Endothelial cell of hepatic sinusoid (primary cell): Measurements from ENCODE around the gene NFATC1.

Experiments used
- in situ Hi-C: cut with HindIII; loops from 2 replicates; pipeline ENCODE4 v1.10.0; 2017; ENCODE audit warnings: low sequenced_read_pairs

The NFATC1 gene

GRCh38 chr18:79452190-79452990 lies 56.7 kb downstream of the NFATC1 start:
- in situ Hi-C loops: no loop called here

- in situ Hi-C loops: no loop called here
Measured at GRCh38 chr18:79452991-79453645, 57.4 kb downstream of the NFATC1 start.

- in situ Hi-C loops: no loop called here
Measured at GRCh38 chr18:79453816-79454735, 58.3 kb downstream of the NFATC1 start.

GRCh38 chr18:79455261-79455660 lies 59.5 kb downstream of the NFATC1 start:
- in situ Hi-C loops: no loop called here

DNA sequence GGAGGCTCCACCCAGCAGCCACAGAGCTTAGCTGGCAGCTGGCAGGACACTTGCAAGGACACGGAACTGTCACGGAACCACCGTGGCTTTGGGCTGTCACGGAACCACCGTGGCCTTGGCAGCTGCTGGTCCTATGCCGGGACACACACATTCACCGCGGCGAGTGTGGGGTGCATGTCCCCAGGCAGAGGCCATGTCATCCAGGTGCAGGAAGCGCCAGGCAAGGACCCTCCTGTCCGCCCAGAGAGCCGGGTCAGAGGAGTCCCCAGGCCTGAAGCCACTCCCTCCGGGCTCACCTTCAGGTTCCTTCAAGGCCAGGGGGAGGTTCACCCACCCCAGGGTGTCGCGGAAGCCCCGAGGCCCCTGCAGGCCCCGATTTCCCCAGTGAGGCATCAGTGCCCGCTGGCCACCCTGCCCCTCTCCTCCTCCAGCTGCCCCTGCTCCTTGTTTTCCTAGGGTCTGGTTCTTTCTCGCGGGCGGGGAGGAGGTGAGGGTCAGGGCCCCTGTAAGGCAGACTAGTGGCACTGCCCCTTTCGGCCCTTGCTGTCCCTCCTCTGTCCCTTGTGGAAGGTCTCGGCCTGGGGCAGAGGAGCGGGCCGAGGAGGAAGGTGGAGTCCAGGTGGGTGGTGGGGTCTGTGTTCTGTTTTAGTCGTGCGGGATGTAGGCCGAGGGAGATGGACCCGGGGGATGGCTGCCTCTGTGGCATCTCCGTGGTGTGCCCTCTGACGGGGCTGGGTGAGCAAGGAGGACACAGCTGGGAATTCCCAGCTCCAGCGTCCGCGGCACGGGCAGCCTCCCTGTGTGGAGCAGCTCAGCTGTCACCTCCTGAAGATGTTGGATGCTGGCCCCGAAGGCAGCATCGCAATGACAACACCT lies 60.6 kb downstream of the NFATC1 start:
- in situ Hi-C loops: no loop called here

GRCh38 chr18:79457239-79457638 lies 61.5 kb downstream of the NFATC1 start:
- in situ Hi-C loops: no loop called here

DNA sequence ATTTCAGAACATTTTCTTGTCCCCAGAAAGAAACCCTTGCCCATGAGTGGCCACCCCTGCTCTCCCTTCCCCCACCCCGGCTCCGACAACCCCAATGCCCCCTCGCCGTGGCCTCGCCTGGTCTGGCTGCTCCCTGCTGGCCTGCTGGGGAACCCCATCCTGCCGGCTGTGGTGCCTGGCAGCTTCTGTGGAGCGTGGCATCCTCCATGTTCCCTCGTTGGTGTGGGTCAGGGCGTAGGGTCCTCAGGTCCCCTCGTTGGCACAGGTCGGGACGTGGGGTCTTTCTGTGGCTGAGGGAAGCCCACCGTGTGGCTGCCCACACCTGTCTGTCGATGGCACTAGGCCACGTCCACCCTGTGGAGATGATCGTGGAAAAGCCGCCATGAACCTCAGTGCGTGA lies 61.9 kb downstream of the NFATC1 start:
- in situ Hi-C loops: no loop called here

GRCh38 chr18:79458131-79458838 lies 62.6 kb downstream of the NFATC1 start:
- in situ Hi-C loops: no loop called here

GRCh38 chr18:79458917-79459803 lies 63.4 kb downstream of the NFATC1 start:
- in situ Hi-C loops: no loop called here

GRCh38 chr18:79459946-79460480 lies 64.3 kb downstream of the NFATC1 start:
- in situ Hi-C loops: loop anchor here (5.0 kb wide), 1 partner anchor 42 kb away; no protein-coding TSS in a partner anchor

DNA sequence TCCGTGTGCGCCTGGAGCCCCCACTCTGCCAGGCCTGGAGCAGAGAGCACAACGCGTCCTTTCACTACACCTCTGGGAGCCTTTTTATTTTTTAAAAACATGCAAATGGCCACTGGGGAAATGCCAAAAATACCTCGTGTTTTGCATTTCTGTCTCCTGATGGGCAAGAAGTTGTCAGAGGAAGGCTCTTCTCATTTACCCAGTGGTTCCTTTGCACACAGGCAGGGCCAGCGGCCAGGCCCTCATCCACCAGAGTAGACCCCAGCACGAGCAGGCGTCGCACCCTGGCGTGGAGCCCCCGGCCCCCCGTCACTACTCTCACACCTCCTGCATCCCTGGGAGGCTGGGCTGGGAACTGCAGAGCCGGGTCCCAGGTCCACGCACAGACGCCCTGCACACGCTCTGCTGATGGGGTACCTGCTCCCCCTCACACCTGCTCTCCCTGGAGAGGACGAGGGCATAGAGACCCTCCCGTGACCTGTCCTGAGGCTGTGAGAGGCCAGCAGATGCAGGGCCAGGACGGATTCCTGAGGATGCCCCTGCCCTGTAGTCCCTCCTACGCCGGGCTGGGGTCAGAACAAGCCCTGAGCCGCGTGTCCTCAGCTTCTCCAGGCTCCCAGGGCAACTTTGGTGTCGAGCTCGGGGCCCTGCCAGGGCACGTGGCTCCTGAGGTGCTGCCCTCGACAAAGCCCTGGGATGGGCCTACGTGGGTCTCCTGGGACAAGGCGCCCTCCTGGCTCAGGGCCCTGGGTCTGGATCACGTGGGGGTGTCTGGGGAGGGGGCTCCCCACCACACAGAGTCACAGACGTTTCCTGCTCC lies 65.0 kb downstream of the NFATC1 start:
- in situ Hi-C loops: loop anchor here (5.0 kb wide), 1 partner anchor 42 kb away; no protein-coding TSS in a partner anchor

DNA sequence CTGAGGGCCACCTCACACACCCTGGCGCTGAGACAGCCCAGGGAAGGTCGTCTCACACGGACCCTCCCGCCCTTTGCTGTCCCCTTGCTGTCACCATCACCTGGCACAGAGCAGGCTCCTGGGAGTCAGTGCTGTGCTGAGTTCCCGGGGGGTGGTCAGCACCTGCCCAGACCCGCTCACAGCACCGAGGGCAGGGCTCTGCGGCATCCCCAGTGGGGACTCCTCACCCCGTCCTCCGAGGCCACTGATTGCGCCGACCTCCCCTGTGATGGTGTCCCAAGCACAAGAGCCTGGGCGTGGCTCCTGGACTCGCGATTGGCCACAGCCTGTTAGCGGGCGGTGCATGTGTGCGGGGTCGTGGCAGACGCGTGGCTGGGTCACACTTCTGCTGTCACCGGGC lies 65.9 kb downstream of the NFATC1 start:
- in situ Hi-C loops: loop anchor here (5.0 kb wide), 1 partner anchor 41 kb away; no protein-coding TSS in a partner anchor

GRCh38 chr18:79463424-79463960 lies 67.8 kb downstream of the NFATC1 start:
- in situ Hi-C loops: loop anchor here (5.0 kb wide), 1 partner anchor 39 kb away; no protein-coding TSS in a partner anchor

DNA sequence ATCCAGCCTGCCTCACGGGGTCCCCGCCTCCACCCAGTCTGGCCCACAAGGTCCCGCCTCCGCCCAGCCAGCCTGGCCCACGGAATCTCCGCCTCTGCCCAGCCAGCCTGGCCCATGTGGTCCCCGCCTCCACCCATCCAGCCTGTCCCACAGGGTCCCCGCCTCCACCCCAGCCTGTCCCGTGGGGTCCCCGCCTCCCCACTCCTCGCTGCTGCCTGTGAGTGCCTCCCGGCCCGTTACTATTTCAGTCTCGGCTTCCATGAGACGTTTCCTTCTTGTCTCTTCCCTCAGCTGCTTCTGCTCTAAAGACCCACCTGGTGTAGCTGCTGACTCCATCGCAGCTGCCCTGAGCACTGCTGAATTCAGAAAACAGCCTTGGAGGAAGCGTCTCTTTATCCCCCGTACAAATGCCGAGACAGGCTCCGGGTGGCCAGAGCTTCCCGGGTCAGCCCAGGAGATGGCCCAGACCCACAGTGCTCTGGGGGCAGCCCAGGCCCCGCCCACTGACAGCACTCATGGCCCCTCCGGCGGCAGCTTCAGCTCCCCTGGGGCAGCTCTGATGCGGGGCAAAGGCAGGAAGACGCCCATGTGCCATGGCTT lies 69.8 kb downstream of the NFATC1 start:
- in situ Hi-C loops: loop anchor here (5.0 kb wide), 2 partner anchors 33 to 78 kb away; no protein-coding TSS in a partner anchor

DNA sequence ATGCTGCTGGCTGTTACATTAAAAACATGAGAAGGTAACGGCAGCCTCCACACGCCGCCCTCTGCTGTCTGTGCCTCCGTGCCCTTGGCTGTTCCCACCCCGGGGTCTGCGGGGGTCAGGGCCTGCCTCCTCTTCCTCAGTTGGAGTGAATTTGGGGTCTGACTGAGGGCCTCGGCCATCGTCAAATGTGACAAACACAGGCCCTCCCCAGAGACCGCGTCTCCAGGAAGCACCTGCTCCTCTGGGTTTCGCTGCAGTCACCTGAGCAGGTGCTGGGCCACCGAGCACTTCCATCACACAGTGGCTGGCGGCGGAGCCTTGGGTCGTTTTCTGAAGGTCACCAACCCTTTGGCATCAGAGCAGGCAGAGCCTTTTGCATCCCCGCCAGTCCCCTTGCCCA lies 70.9 kb downstream of the NFATC1 start:
- in situ Hi-C loops: loop anchor here (5.0 kb wide), 2 partner anchors 34 to 79 kb away; no protein-coding TSS in a partner anchor

DNA sequence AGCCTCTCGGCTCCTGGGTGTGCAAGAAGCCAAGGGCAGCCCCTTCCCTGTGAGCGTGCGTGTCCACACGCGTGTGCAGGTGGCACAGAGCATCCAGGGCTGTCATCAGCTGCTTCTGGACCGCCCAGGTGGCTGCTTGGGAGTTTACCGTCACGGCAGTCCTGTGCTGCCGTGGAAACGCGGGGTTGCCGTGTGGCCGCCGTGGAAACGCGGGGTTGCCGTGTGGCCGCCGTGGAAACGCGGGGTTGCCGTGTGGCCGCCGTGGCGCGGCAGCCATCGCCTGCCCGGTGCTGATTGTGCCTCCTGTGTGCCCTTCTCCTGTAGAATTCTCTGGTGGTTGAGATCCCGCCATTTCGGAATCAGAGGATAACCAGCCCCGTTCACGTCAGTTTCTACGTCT lies 71.4 kb downstream of the NFATC1 start:
- in situ Hi-C loops: loop anchor here (5.0 kb wide), 2 partner anchors 35 to 80 kb away; no protein-coding TSS in a partner anchor
